Measurements from ENCODE around the gene NOP16.

DNA sequence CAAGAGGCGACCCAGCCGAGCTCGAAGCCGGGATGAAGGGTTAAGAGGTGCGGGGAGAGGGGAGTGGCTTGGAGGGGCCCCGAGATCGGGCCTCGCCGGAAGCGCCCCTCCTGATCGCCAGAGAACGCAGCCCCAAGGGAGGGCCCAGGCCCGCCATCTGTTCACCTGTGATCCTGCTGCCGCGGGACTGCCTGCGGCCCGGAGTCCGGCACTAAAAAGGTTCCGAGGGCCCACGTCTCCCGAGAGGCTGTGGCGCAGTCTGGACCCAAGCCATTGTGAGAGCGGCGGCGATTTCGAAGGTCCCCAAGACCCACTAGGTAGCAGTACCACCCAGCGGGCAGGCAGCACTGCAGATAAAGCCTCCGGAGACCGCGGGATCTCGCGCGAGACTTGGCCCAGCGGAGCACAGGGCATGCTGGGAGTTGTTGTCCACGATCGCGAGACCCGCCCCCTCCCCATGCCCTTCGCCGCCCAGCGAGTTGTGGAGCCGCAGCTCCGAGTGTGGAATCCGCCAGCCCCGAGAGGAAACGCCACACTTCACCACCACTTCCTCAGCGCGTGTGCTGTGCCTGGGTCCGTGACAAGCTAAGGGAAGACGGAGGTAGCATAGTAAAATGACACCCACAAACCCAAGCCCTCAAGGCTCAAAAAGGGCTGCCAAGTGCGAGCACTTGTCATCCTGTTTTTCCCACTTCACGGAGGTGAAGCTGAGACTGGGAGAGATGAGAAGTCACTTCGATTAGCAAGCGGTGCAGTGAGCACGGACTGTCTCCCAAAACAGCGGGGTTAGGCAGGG lies 26.8 kb downstream of the NOP16 start, which contains the start of gene KIAA1191:
- TF ChIP-seq, protein P1, sequence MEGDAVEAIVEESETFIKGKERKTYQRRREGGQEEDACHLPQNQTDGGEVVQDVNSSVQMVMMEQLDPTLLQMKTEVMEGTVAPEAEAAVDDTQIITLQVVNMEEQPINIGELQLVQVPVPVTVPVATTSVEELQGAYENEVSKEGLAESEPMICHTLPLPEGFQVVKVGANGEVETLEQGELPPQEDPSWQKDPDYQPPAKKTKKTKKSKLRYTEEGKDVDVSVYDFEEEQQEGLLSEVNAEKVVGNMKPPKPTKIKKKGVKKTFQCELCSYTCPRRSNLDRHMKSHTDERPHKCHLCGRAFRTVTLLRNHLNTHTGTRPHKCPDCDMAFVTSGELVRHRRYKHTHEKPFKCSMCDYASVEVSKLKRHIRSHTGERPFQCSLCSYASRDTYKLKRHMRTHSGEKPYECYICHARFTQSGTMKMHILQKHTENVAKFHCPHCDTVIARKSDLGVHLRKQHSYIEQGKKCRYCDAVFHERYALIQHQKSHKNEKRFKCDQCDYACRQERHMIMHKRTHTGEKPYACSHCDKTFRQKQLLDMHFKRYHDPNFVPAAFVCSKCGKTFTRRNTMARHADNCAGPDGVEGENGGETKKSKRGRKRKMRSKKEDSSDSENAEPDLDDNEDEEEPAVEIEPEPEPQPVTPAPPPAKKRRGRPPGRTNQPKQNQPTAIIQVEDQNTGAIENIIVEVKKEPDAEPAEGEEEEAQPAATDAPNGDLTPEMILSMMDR (IDR thresholded peaks at IDR 0.05) = no peak
- TF ChIP-seq EP300 (IDR thresholded peaks at IDR 0.05) (no peak), POLR2A (IDR thresholded peaks at IDR 0.05) (peak; percentile 83)

Data from ovary (tissue), 3 donors.